ENCODE measurements around the gene FGFR1OP2. TPM values are rescaled to one million over a fixed set of nuclear protein-coding genes. Genes with fewer than 3 reads are reported as not detected.

The FGFR1OP2 gene
- total RNA-seq, 1 donor from 2014 or later, result 37.6 TPM

DNA sequence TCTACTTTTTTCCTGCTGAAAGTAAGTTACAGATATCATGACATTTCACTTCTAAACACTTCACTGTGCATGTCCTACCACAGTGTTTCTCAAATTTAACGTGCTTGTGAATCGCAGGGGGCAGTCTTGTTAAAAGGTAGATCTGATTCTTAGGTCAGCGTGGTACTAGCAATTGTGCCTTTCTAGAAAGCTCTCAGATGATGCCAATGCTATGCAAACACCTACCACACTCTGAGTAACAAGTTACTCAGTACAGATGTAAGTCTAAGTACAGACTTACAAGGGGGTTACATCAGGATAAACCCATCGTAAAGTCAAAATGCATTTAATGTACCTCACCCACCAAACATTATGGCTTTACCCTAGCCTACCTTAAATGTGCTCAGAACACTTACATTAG, 53.6 kb downstream of the FGFR1OP2 start:
- H3K36me3 Mint-ChIP-seq (ENCODE audit: low read depth), result peaks cover 22% of the 10 kb centered on the region
- TF ChIP-seq, protein P1, sequence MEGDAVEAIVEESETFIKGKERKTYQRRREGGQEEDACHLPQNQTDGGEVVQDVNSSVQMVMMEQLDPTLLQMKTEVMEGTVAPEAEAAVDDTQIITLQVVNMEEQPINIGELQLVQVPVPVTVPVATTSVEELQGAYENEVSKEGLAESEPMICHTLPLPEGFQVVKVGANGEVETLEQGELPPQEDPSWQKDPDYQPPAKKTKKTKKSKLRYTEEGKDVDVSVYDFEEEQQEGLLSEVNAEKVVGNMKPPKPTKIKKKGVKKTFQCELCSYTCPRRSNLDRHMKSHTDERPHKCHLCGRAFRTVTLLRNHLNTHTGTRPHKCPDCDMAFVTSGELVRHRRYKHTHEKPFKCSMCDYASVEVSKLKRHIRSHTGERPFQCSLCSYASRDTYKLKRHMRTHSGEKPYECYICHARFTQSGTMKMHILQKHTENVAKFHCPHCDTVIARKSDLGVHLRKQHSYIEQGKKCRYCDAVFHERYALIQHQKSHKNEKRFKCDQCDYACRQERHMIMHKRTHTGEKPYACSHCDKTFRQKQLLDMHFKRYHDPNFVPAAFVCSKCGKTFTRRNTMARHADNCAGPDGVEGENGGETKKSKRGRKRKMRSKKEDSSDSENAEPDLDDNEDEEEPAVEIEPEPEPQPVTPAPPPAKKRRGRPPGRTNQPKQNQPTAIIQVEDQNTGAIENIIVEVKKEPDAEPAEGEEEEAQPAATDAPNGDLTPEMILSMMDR (IDR thresholded peaks at IDR 0.05), result no peak
- no peaks in the 10 kb centered on the region for H3K9me3 Mint-ChIP-seq (ENCODE audit: low read depth)
- no peaks in the 10 kb centered on the region for H3K4me1 Mint-ChIP-seq (ENCODE audit: low read depth)
- H3K27me3 Mint-ChIP-seq (ENCODE audit: low read depth), result no peaks in the 10 kb centered on the region
- no peak overlapping the region for H3K27ac Mint-ChIP-seq (ENCODE audit: unreplicated experiment)
- no peak for DNase-seq (ENCODE audit: low spot score)
- no peak overlapping the region for H3K4me3 Mint-ChIP-seq (ENCODE audit: unreplicated experiment)

DNA sequence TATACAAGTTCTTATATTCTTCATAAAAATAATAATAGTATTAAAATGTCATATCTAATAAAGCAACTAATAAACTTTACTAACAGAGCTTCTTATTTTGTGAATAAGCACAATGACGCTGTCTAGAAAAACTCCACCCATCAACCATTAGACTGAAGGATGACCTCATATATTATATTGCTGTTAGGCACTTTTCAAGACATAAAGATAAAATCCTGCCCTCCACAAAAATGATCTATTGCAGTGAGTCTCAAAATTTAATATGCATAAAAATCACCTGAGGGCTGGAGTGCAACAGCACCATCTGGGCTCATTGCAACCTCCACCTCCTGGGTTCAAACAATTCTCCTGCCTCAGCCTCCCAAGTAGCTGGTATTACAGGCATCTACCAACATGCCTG, 55.8 kb downstream of the FGFR1OP2 start:
- H3K9me3 Mint-ChIP-seq (ENCODE audit: low read depth), result no peaks in the 10 kb centered on the region
- TF ChIP-seq, protein P1 (IDR thresholded peaks at IDR 0.05), result no peak
- no peak for DNase-seq (ENCODE audit: low spot score)
- H3K4me3 Mint-ChIP-seq (ENCODE audit: unreplicated experiment), result no peak overlapping the region
- H3K27me3 Mint-ChIP-seq (ENCODE audit: low read depth), result no peaks in the 10 kb centered on the region
- H3K36me3 Mint-ChIP-seq (ENCODE audit: low read depth), result peaks cover 22% of the 10 kb centered on the region
- H3K27ac Mint-ChIP-seq (ENCODE audit: unreplicated experiment), result no peak overlapping the region
- H3K4me1 Mint-ChIP-seq (ENCODE audit: low read depth), result no peaks in the 10 kb centered on the region

GRCh38 chr12:26995706-26996105, 57.4 kb downstream of the FGFR1OP2 start:
- H3K36me3 Mint-ChIP-seq (ENCODE audit: low read depth), result peaks cover 16% of the 10 kb centered on the region
- no peaks in the 10 kb centered on the region for H3K27me3 Mint-ChIP-seq (ENCODE audit: low read depth)
- TF ChIP-seq, protein P1 (IDR thresholded peaks at IDR 0.05), result no peak
- DNase-seq (ENCODE audit: low spot score), result no peak
- H3K9me3 Mint-ChIP-seq (ENCODE audit: low read depth), result no peaks in the 10 kb centered on the region
- no peak overlapping the region for H3K27ac Mint-ChIP-seq (ENCODE audit: unreplicated experiment)
- no peaks in the 10 kb centered on the region for H3K4me1 Mint-ChIP-seq (ENCODE audit: low read depth)
- no peak overlapping the region for H3K4me3 Mint-ChIP-seq (ENCODE audit: unreplicated experiment)

GRCh38 chr12:26997003-26997402, 58.7 kb downstream of the FGFR1OP2 start:
- Mint-ChIP-seq H3K27ac (ENCODE audit: unreplicated experiment) (no peak overlapping the region), H3K4me3 (ENCODE audit: unreplicated experiment) (no peak overlapping the region), H3K9me3 (ENCODE audit: low read depth) (no peaks in the 10 kb centered on the region), H3K27me3 (ENCODE audit: low read depth) (no peaks in the 10 kb centered on the region), H3K36me3 (ENCODE audit: low read depth) (peaks cover 17% of the 10 kb centered on the region), H3K4me1 (ENCODE audit: low read depth) (no peaks in the 10 kb centered on the region)
- no peak for DNase-seq (ENCODE audit: low spot score)
- TF ChIP-seq, protein P1 (IDR thresholded peaks at IDR 0.05), result no peak

DNA sequence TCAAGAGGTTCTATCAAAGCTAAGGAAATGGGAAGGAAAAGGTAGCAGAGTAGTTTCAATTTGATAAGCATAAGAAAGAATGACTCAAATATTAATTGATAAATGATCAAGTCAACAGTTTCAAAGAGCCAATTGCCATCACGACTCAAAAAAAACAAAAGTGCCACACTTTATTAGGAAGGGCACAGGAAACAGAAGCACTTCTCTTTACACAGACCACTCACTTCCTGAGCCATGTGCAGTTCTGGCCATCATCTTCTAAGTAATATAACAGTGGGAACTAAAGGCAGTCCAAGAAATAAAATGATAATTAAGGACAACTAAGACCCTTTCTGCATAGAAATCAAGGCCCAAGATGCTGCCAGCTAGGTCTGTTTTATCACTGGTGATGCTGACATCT, 62.7 kb downstream of the FGFR1OP2 start:
- Mint-ChIP-seq H3K4me3 (ENCODE audit: unreplicated experiment) (no peak overlapping the region), H3K27ac (ENCODE audit: unreplicated experiment) (no peak overlapping the region), H3K36me3 (ENCODE audit: low read depth) (peaks cover 8% of the 10 kb centered on the region), H3K4me1 (ENCODE audit: low read depth) (peaks cover 17% of the 10 kb centered on the region), H3K9me3 (ENCODE audit: low read depth) (no peaks in the 10 kb centered on the region), H3K27me3 (ENCODE audit: low read depth) (no peaks in the 10 kb centered on the region)
- TF ChIP-seq, protein P1 (IDR thresholded peaks at IDR 0.05), result no peak
- DNase-seq (ENCODE audit: low spot score), result no peak

Data from chondrocyte (in vitro differentiated cells).